ENCODE measurements around the gene NAA25.

NAA25 gene

GRCh38 chr12:112108202-112109079 is at the start of gene NAA25:
Gene NAA25 (minus strand): TSS chr12:112108783. CDS start chr12:112108773, 10 bp downstream.
- peak; percentile 81 to 90 for DNase-seq (ENCODE audit: low read depth in 2 of 2)

GRCh38 chr12:112153893-112154219 is 45.3 kb upstream of the NAA25 start:
- no peak for DNase-seq (ENCODE audit: low read depth in 2 of 2)

GRCh38 chr12:112153181-112153892 is 44.8 kb upstream of the NAA25 start:
- DNase-seq (ENCODE audit: low read depth in 2 of 2): no peak

- no peak for DNase-seq (ENCODE audit: low read depth in 2 of 2)
Observed at GRCh38 chr12:112151766-112152541, 43.4 kb upstream of the NAA25 start.

GRCh38 chr12:112149596-112149995 is 41.0 kb upstream of the NAA25 start:
- no peak for DNase-seq (ENCODE audit: low read depth in 2 of 2)

GRCh38 chr12:112148031-112148513 is 39.5 kb upstream of the NAA25 start:
- DNase-seq (ENCODE audit: low read depth in 2 of 2): no peak

- DNase-seq (ENCODE audit: low read depth in 2 of 2): no peak
Observed at GRCh38 chr12:112146123-112146522, 37.5 kb upstream of the NAA25 start.

GRCh38 chr12:112140728-112141127 is 32.1 kb upstream of the NAA25 start:
- no peak for DNase-seq (ENCODE audit: low read depth in 2 of 2)

- DNase-seq (ENCODE audit: low read depth in 2 of 2): no peak
Observed at GRCh38 chr12:112134731-112135130, 26.1 kb upstream of the NAA25 start.

- no peak for DNase-seq (ENCODE audit: low read depth in 2 of 2)
Observed at GRCh38 chr12:112133418-112133817, 24.8 kb upstream of the NAA25 start.

GRCh38 chr12:112131686-112132085 is 23.1 kb upstream of the NAA25 start:
- no peak for DNase-seq (ENCODE audit: low read depth in 2 of 2)

GRCh38 chr12:112130441-112130998 is 21.9 kb upstream of the NAA25 start:
- DNase-seq (ENCODE audit: low read depth in 2 of 2): no peak

- DNase-seq (ENCODE audit: low read depth in 2 of 2): no peak
Observed at GRCh38 chr12:112126911-112127310, 18.3 kb upstream of the NAA25 start.

GRCh38 chr12:112126000-112126438 is 17.4 kb upstream of the NAA25 start:
- no peak for DNase-seq (ENCODE audit: low read depth in 2 of 2)

GRCh38 chr12:112125250-112125999 is 16.8 kb upstream of the NAA25 start, which contains the start of gene TRAFD1:
Gene TRAFD1 (plus strand): TSS chr12:112125560. CDS start chr12:112130523, 4,963 bp downstream.
- peak; percentile 96 to 97 for DNase-seq (ENCODE audit: low read depth in 2 of 2)

GRCh38 chr12:112124918-112125249 is 16.3 kb upstream of the NAA25 start:
- DNase-seq (ENCODE audit: low read depth in 2 of 2): no peak

- no peak for DNase-seq (ENCODE audit: low read depth in 2 of 2)
Observed at GRCh38 chr12:112122823-112123690, 14.5 kb upstream of the NAA25 start.

GRCh38 chr12:112121780-112122565 is 13.4 kb upstream of the NAA25 start:
- DNase-seq (ENCODE audit: low read depth in 2 of 2): no peak

- DNase-seq (ENCODE audit: low read depth in 2 of 2): no peak
Observed at GRCh38 chr12:112117685-112118084, 9.1 kb upstream of the NAA25 start.
